Body of pancreas (tissue), 4 donors: ENCODE measurements around the gene NUSAP1.

Source experiments
- POLR2A ChIP-seq, 3 donors: fragments of 450-650 bp; IDR thresholded peaks; one replicate each; pipeline ENCODE4 v1.6.1; 2016; ENCODE audit warnings: antibody characterized with exemption in 3 of 3, mild to moderate bottlenecking in 2 of 3
- TF ChIP-seq, protein P1 (sequence below), 7 experiments: fragments of 450-650 bp in 4 of 7; fragments of 200-600 bp in 3 of 7; sonication (generic) in 3 of 7; IDR thresholded peaks; one replicate each; pipeline ENCODE4 v1.5.1; 2016 to 2019; ENCODE audit warnings: antibody characterized with exemption in 7 of 7

DNA sequence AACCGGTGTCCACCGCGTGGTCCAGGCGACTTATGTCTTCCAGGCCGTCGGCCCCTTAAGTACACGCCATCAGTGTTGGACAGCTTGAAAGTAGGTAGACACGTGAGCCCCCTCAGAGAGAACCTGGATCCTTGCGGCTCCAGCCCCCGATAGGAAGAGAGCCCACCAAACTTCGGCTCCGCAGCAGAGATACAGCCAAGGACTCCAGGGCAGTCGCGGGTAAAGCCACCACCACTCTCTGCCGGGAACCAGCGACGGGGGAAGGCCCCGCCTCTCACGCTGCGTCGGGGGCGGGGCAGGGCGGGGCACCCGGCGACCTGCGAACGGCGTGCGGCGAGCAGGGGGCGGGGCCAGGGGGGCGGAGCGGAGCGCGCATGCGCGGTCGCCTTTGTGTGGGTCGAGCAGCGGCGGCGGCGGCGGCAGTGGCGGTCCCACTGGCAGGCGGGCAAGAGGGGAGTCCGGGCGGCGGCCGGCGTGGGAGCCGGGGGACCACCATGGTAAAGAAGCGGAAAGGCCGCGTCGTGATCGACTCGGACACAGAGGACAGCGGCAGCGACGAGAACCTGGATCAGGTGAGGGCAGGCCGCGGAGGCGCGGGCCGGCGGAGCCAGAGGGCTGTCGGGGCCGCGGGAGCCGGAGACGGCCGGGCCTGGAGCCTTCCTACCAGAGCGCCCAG, 84.2 kb downstream of the NUSAP1 start, which contains the start of gene RTF1:
- TF ChIP-seq, protein P1, sequence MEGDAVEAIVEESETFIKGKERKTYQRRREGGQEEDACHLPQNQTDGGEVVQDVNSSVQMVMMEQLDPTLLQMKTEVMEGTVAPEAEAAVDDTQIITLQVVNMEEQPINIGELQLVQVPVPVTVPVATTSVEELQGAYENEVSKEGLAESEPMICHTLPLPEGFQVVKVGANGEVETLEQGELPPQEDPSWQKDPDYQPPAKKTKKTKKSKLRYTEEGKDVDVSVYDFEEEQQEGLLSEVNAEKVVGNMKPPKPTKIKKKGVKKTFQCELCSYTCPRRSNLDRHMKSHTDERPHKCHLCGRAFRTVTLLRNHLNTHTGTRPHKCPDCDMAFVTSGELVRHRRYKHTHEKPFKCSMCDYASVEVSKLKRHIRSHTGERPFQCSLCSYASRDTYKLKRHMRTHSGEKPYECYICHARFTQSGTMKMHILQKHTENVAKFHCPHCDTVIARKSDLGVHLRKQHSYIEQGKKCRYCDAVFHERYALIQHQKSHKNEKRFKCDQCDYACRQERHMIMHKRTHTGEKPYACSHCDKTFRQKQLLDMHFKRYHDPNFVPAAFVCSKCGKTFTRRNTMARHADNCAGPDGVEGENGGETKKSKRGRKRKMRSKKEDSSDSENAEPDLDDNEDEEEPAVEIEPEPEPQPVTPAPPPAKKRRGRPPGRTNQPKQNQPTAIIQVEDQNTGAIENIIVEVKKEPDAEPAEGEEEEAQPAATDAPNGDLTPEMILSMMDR (IDR thresholded peaks at IDR 0.05) = no peak
- TF ChIP-seq POLR2A (IDR thresholded peaks at IDR 0.05) = peak; percentile 66 to 80 (median 68)
